Rectal smooth muscle tissue (tissue), 1 donor: ENCODE results near the gene OR6B1.

ENCODE experiments used
- H3K27ac ChIP-seq: one replicate; pipeline ENCODE4 v1.7.0; 2013; ENCODE audit warnings: low read depth, low read length, inconsistent platforms
- H3K27me3 ChIP-seq: one replicate; pipeline ENCODE4 v1.7.0; 2013; ENCODE audit warnings: low read length; ENCODE audit not compliant: control insufficient read depth, insufficient read depth
- H3K36me3 ChIP-seq: one replicate; pipeline ENCODE4 v1.7.0; 2013; ENCODE audit warnings: low read length; ENCODE audit not compliant: control insufficient read depth, insufficient read depth
- H3K4me1 ChIP-seq: one replicate; pipeline ENCODE4 v1.7.0; 2013; ENCODE audit warnings: low read length; ENCODE audit not compliant: control insufficient read depth, insufficient read depth
- H3K4me3 ChIP-seq: one replicate; pipeline ENCODE4 v1.7.0; 2013; ENCODE audit warnings: low read length
- H3K9ac ChIP-seq: one replicate; pipeline ENCODE4 v1.7.0; 2013; ENCODE audit warnings: low read length

OR6B1 gene

GRCh38 chr7:143979998-143980397 is 20.1 kb upstream of the OR6B1 start:
- Histone ChIP-seq H3K27me3 (no peaks in the 10 kb centered on the region), H3K9ac (no peak overlapping the region), H3K4me3 (no peak overlapping the region), H3K4me1 (no peaks in the 10 kb centered on the region), H3K36me3 (no peaks in the 10 kb centered on the region), H3K27ac (no peak overlapping the region)

- Histone ChIP-seq H3K4me1 (no peaks in the 10 kb centered on the region), H3K36me3 (no peaks in the 10 kb centered on the region), H3K27me3 (no peaks in the 10 kb centered on the region), H3K9ac (no peak overlapping the region), H3K27ac (no peak overlapping the region), H3K4me3 (no peak overlapping the region)
Measured at GRCh38 chr7:143980746-143981510, 19.2 kb upstream of the OR6B1 start.

GRCh38 chr7:143983960-143984359 is 16.2 kb upstream of the OR6B1 start:
- Histone ChIP-seq H3K4me1 (no peaks in the 10 kb centered on the region), H3K9ac (no peak overlapping the region), H3K27me3 (no peaks in the 10 kb centered on the region), H3K4me3 (no peak overlapping the region), H3K36me3 (no peaks in the 10 kb centered on the region), H3K27ac (no peak overlapping the region)

- H3K36me3 ChIP-seq, result no peaks in the 10 kb centered on the region
- H3K4me1 ChIP-seq, result peaks cover 6% of the 10 kb centered on the region
- H3K27me3 ChIP-seq, result no peaks in the 10 kb centered on the region
- no peak overlapping the region for H3K4me3 ChIP-seq
- H3K27ac ChIP-seq, result no peak overlapping the region
- no peak overlapping the region for H3K9ac ChIP-seq
Measured at GRCh38 chr7:143987513-143987912, 12.6 kb upstream of the OR6B1 start.

- peaks cover 6% of the 10 kb centered on the region for H3K4me1 ChIP-seq
- H3K27me3 ChIP-seq, result no peaks in the 10 kb centered on the region
- H3K4me3 ChIP-seq, result no peak overlapping the region
- no peak overlapping the region for H3K27ac ChIP-seq
- H3K9ac ChIP-seq, result no peak overlapping the region
- no peaks in the 10 kb centered on the region for H3K36me3 ChIP-seq
Measured at GRCh38 chr7:143988976-143989745, 11.0 kb upstream of the OR6B1 start.

- no peak overlapping the region for H3K9ac ChIP-seq
- H3K36me3 ChIP-seq, result no peaks in the 10 kb centered on the region
- H3K27ac ChIP-seq, result no peak overlapping the region
- no peak overlapping the region for H3K4me3 ChIP-seq
- no peaks in the 10 kb centered on the region for H3K27me3 ChIP-seq
- peaks cover 6% of the 10 kb centered on the region for H3K4me1 ChIP-seq
Measured at GRCh38 chr7:143992670-143993069, 7.5 kb upstream of the OR6B1 start.

GRCh38 chr7:143993924-143994323 is 6.2 kb upstream of the OR6B1 start:
- H3K4me3 ChIP-seq, result no peak overlapping the region
- peaks cover 6% of the 10 kb centered on the region for H3K4me1 ChIP-seq
- H3K36me3 ChIP-seq, result no peaks in the 10 kb centered on the region

GRCh38 chr7:144001543-144001942 is 1.4 kb downstream of the OR6B1 start:
- no peaks in the 10 kb centered on the region for H3K27me3 ChIP-seq
- H3K4me3 ChIP-seq, result no peak overlapping the region
- H3K4me1 ChIP-seq, result no peaks in the 10 kb centered on the region
- H3K36me3 ChIP-seq, result no peaks in the 10 kb centered on the region
- no peak overlapping the region for H3K9ac ChIP-seq
- H3K27ac ChIP-seq, result no peak overlapping the region

More at GRCh38 chr7:143993924-143994323, 6.2 kb upstream of the OR6B1 start:
- Histone ChIP-seq H3K27ac (no peak overlapping the region), H3K9ac (no peak overlapping the region), H3K27me3 (no peaks in the 10 kb centered on the region)

- H3K9ac ChIP-seq, result no peak overlapping the region
- H3K4me1 ChIP-seq, result no peaks in the 10 kb centered on the region
Measured at GRCh38 chr7:144004703-144005102, 4.6 kb downstream of the OR6B1 start.

GRCh38 chr7:144006029-144006691 is 6.0 kb downstream of the OR6B1 start:
- H3K36me3 ChIP-seq, result no peaks in the 10 kb centered on the region
- H3K9ac ChIP-seq, result no peak overlapping the region
- H3K4me1 ChIP-seq, result no peaks in the 10 kb centered on the region
- H3K27ac ChIP-seq, result no peak overlapping the region
- H3K4me3 ChIP-seq, result no peak overlapping the region
- no peaks in the 10 kb centered on the region for H3K27me3 ChIP-seq

More at GRCh38 chr7:144004703-144005102, 4.6 kb downstream of the OR6B1 start:
- no peaks in the 10 kb centered on the region for H3K36me3 ChIP-seq
- no peaks in the 10 kb centered on the region for H3K27me3 ChIP-seq
- H3K27ac ChIP-seq, result no peak overlapping the region
- H3K4me3 ChIP-seq, result no peak overlapping the region

GRCh38 chr7:144006692-144007042 is 6.5 kb downstream of the OR6B1 start:
- no peaks in the 10 kb centered on the region for H3K36me3 ChIP-seq
- no peaks in the 10 kb centered on the region for H3K27me3 ChIP-seq
- H3K9ac ChIP-seq, result no peak overlapping the region
- no peaks in the 10 kb centered on the region for H3K4me1 ChIP-seq
- no peak overlapping the region for H3K27ac ChIP-seq
- H3K4me3 ChIP-seq, result no peak overlapping the region

- H3K36me3 ChIP-seq, result no peaks in the 10 kb centered on the region
- no peak overlapping the region for H3K9ac ChIP-seq
- H3K27ac ChIP-seq, result no peak overlapping the region
- no peaks in the 10 kb centered on the region for H3K4me1 ChIP-seq
- H3K27me3 ChIP-seq, result no peaks in the 10 kb centered on the region
- no peak overlapping the region for H3K4me3 ChIP-seq
Measured at GRCh38 chr7:144009361-144009760, 9.2 kb downstream of the OR6B1 start.
